Prostate gland (tissue), 2 donors: ENCODE measurements around the gene RGS14.

Experiments
- POLR2A ChIP-seq: fragments of 450-650 bp; IDR thresholded peaks from one replicate; pipeline ENCODE4 v1.6.1; 2016; ENCODE audit warnings: antibody characterized with exemption, mild to moderate bottlenecking
- TF ChIP-seq, protein P1 (sequence below), 4 experiments: fragments of 200-600 bp in 2 of 4; fragments of 450-650 bp in 2 of 4; sonication (generic) in 2 of 4; IDR thresholded peaks; 1 replicate in 3 of 4; 2 replicates in 1 of 4; pipeline ENCODE4 v1.5.1; 2016 to 2019; ENCODE audit warnings: antibody characterized with exemption in 4 of 4, mild to moderate bottlenecking in 2 of 4, moderate library complexity in 2 of 4

DNA sequence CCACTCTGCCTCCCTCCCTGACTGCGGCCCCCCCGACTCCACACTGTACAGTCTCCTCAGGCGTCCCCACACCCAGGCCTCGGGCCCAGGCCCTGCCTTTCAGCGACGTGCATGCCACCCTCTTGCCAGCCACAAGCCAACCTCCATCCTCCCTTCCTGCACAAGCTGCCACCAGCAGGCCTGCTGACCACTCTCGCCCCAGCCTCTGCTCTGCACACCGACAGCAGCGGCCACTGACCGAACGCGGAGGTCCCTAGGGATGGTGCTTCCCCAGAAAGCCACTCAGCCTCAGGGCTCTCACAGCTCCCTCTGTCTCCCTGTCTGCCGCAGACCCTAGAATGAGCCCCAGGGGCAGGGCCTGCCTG is 24.8 kb upstream of the RGS14 start:
- TF ChIP-seq, protein P1, sequence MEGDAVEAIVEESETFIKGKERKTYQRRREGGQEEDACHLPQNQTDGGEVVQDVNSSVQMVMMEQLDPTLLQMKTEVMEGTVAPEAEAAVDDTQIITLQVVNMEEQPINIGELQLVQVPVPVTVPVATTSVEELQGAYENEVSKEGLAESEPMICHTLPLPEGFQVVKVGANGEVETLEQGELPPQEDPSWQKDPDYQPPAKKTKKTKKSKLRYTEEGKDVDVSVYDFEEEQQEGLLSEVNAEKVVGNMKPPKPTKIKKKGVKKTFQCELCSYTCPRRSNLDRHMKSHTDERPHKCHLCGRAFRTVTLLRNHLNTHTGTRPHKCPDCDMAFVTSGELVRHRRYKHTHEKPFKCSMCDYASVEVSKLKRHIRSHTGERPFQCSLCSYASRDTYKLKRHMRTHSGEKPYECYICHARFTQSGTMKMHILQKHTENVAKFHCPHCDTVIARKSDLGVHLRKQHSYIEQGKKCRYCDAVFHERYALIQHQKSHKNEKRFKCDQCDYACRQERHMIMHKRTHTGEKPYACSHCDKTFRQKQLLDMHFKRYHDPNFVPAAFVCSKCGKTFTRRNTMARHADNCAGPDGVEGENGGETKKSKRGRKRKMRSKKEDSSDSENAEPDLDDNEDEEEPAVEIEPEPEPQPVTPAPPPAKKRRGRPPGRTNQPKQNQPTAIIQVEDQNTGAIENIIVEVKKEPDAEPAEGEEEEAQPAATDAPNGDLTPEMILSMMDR (IDR thresholded peaks at IDR 0.05): no peak
- TF ChIP-seq POLR2A: no peak
